SJSA1 (cell line): Measurements from ENCODE around the gene P3R3URF. TPM values are rescaled to one million over a fixed set of nuclear protein-coding genes. Genes with fewer than 3 reads are reported as not detected.
A peak's percentile ranks its signal among the peaks of the same experiment; 100 is the strongest.

ENCODE experiments used
- DNase-seq, 2 experiments: peaks; one replicate each; pipeline ENCODE4 v3.0.0-alpha.2; 2015 to 2020; ENCODE audit warnings: low spot score in 2 of 2, low read depth in 1 of 2
- H3K27ac ChIP-seq: fragments of 250-450 bp; sonication (Bioruptor Pico); 2 replicates; pipeline ENCODE4 v1.5.1; 2020; ENCODE audit warnings: mild to moderate bottlenecking, moderate library complexity
- H3K27me3 ChIP-seq: fragments of 250-450 bp; sonication (Bioruptor Pico); replicated peaks from 2 replicates; pipeline ENCODE4 v1.5.1; 2020; ENCODE audit warnings: mild to moderate bottlenecking, moderate library complexity
- H3K36me3 ChIP-seq: fragments of 250-450 bp; sonication (Bioruptor Pico); 2 replicates; pipeline ENCODE4 v1.5.1; 2020; ENCODE audit warnings: mild to moderate bottlenecking
- H3K4me1 ChIP-seq: fragments of 250-450 bp; sonication (Bioruptor Pico); replicated peaks from 2 replicates; pipeline ENCODE4 v1.6.1; 2021; ENCODE audit warnings: mild to moderate bottlenecking
- H3K4me3 ChIP-seq: fragments of 250-450 bp; sonication (Bioruptor Pico); 2 replicates; pipeline ENCODE4 v1.5.1; 2020; ENCODE audit warnings: mild to moderate bottlenecking
- H3K9me3 ChIP-seq: fragments of 250-450 bp; sonication (Bioruptor Pico); replicated peaks from 2 replicates; pipeline ENCODE4 v1.5.1; 2020; ENCODE audit warnings: mild to moderate bottlenecking
- total RNA-seq: library from RNA; depleted of rRNA; stranded (reverse); fragments of >200 nt; shearing (Covaris generic); gene quantifications from 2 replicates; pipeline ENCODE4 v1.2.3, GENCODE V29; 2014

P3R3URF gene
- total RNA-seq, 1 experiment from 2014 or later, result not detected

DNA sequence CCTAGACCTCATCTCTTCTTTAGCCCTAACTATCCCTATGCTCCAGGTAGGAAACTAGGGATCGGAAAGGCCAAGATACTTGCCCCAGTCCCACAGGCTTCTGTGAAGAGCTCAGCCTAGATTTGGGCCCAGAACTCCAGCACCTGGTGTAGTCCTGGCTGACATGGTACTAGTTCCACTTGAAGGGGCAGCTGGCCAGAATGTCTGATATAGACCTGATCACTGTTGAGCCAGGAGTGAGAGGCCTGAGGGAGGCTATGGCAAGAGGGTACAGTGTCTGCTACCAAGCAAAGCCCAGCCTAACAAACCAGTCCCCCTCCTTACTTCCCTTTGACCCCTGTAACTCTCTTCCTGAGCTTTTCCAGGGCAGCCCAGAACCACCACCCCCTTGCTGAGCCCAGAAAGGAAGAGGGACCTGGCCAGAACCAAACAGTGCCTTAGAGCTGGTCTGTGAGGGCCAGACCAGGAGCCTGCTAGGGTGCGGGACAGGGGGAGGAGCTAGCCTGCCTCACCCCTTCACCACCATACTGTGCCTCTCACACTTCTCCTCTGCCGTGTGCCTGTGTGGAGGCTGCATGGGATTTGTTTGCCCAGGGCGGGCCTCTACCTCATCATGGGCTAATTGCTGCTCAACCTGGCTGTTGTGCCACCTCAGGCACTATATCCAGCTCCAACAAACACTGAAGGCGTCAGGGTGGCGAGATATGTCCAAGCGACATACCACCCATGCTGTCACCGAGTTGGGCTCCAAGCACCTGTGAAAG, 11.0 kb upstream of the P3R3URF start:
- H3K4me1 ChIP-seq, result peaks cover 18% of the 10 kb centered on the region
- no peaks in the 10 kb centered on the region for H3K27me3 ChIP-seq
- peaks cover 47% of the 10 kb centered on the region for H3K36me3 ChIP-seq
- H3K27ac ChIP-seq, result no peak overlapping the region
- no peaks in the 10 kb centered on the region for H3K9me3 ChIP-seq
- H3K4me3 ChIP-seq, result no peak overlapping the region
- no peak for DNase-seq

DNA sequence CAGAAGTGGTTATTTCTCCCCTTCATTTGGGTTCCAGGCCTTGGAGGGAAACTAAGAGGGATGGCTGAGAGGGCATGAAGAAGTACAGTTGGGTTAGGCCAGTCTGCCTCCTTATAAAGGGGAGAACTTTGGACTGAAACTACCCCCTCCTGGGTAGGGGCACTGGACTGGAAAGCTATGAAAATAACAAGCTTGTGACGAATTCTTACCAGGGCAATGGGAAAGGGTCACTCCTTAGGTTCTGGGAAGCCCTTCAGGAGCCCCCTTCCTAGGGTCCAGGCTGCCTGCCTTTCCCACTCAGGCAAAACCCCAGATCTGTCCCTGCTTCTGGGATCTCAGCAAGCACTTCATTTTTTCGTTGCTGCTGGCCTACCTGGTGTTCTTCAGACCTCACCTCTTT, 9.8 kb upstream of the P3R3URF start:
- no peaks in the 10 kb centered on the region for H3K9me3 ChIP-seq
- DNase-seq, result no peak
- peaks cover 18% of the 10 kb centered on the region for H3K4me1 ChIP-seq
- no peak overlapping the region for H3K27ac ChIP-seq
- H3K36me3 ChIP-seq, result peaks cover 36% of the 10 kb centered on the region
- H3K4me3 ChIP-seq, result no peak overlapping the region
- H3K27me3 ChIP-seq, result no peaks in the 10 kb centered on the region

DNA sequence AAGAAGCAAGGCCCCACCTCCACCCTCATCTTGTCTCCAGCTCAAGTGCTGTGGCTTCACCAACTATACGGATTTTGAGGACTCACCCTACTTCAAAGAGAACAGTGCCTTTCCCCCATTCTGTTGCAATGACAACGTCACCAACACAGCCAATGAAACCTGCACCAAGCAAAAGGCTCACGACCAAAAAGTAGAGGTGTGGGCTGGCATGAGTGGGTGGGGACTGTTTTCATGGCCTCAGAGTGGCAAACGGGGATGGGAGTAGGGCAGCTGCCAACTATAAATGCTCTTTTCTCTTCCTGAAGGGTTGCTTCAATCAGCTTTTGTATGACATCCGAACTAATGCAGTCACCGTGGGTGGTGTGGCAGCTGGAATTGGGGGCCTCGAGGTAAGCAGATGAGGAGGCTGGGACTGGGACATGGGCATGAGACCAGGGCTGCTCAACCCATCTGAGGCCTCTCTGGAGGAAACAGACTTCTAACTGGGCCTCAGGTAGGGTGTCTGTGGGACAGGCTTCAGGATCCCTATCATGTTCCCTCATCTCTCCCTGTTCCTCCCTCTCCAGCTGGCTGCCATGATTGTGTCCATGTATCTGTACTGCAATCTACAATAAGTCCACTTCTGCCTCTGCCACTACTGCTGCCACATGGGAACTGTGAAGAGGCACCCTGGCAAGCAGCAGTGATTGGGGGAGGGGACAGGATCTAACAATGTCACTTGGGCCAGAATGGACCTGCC, 8.8 kb upstream of the P3R3URF start:
- H3K4me1 ChIP-seq, result peaks cover 18% of the 10 kb centered on the region
- H3K9me3 ChIP-seq, result no peaks in the 10 kb centered on the region
- DNase-seq, result no peak
- no peaks in the 10 kb centered on the region for H3K27me3 ChIP-seq
- no peak overlapping the region for H3K4me3 ChIP-seq
- H3K27ac ChIP-seq, result no peak overlapping the region
- peaks cover 29% of the 10 kb centered on the region for H3K36me3 ChIP-seq

GRCh38 chr1:46183926-46184557, 7.8 kb upstream of the P3R3URF start:
- Histone ChIP-seq H3K4me3 (no peak overlapping the region), H3K27me3 (no peaks in the 10 kb centered on the region), H3K4me1 (peaks cover 22% of the 10 kb centered on the region), H3K36me3 (peaks cover 20% of the 10 kb centered on the region), H3K9me3 (no peaks in the 10 kb centered on the region), H3K27ac (peak overlapping the region; percentile 51)
- DNase-seq, result no peak

DNA sequence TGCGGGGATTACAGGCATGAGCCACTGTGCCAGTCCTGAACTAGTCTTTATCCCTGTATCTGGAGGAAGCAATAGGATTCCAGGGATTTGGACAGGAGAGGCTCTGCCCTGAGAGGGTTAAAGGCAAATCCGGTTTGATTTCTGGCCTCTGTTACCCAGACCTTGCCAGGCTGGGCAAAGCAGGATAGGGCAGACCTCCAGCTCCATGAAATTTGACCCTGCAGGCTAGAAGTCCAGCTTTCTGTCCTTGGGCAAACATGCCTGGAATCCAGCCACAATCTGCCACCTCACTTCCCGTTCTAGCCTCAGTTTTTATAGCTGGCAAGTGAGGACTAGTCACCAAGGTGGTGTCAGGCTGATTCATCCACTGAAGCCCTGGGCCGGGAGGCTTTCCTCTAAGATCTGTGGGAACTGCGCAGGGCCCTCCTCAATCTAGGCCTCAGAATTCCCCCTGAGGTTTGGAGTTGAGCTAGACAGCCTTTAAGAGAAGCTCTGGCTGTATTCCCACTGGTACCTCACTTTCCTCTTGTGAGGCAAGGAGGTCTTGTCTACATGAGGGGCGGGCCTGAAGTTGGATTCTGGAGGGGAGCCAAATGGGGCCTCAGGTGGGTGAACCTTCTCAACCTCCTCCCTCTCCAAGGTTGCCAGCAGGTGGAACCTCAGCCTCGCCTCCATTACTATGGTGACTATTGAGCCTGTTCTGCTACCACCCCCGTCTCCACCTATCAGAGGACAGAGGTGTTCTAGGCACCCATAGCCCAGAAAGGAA, 7.0 kb upstream of the P3R3URF start:
- peak; percentile 76 to 90 for DNase-seq
- Histone ChIP-seq H3K4me3 (no peak overlapping the region), H3K27ac (peak overlapping the region; percentile 51), H3K4me1 (peaks cover 23% of the 10 kb centered on the region), H3K36me3 (peaks cover 14% of the 10 kb centered on the region), H3K9me3 (no peaks in the 10 kb centered on the region), H3K27me3 (no peaks in the 10 kb centered on the region)

- Histone ChIP-seq H3K27ac (no peak overlapping the region), H3K4me1 (peaks cover 23% of the 10 kb centered on the region), H3K27me3 (no peaks in the 10 kb centered on the region), H3K4me3 (no peak overlapping the region), H3K9me3 (no peaks in the 10 kb centered on the region), H3K36me3 (0 out of 2 replicates have a peak, but pooled peaks cover 3% of the 10 kb centered on the region)
- no peak for DNase-seq
These were observed 5.3 kb upstream of the P3R3URF start for GRCh38 chr1:46181343-46182260.

- DNase-seq, result no peak
- Histone ChIP-seq H3K36me3 (no peaks in the 10 kb centered on the region), H3K27me3 (no peaks in the 10 kb centered on the region), H3K4me3 (no peak overlapping the region), H3K9me3 (no peaks in the 10 kb centered on the region), H3K4me1 (peaks cover 23% of the 10 kb centered on the region), H3K27ac (no peak overlapping the region)
These were observed 3.9 kb upstream of the P3R3URF start for GRCh38 chr1:46180082-46180616.

DNA sequence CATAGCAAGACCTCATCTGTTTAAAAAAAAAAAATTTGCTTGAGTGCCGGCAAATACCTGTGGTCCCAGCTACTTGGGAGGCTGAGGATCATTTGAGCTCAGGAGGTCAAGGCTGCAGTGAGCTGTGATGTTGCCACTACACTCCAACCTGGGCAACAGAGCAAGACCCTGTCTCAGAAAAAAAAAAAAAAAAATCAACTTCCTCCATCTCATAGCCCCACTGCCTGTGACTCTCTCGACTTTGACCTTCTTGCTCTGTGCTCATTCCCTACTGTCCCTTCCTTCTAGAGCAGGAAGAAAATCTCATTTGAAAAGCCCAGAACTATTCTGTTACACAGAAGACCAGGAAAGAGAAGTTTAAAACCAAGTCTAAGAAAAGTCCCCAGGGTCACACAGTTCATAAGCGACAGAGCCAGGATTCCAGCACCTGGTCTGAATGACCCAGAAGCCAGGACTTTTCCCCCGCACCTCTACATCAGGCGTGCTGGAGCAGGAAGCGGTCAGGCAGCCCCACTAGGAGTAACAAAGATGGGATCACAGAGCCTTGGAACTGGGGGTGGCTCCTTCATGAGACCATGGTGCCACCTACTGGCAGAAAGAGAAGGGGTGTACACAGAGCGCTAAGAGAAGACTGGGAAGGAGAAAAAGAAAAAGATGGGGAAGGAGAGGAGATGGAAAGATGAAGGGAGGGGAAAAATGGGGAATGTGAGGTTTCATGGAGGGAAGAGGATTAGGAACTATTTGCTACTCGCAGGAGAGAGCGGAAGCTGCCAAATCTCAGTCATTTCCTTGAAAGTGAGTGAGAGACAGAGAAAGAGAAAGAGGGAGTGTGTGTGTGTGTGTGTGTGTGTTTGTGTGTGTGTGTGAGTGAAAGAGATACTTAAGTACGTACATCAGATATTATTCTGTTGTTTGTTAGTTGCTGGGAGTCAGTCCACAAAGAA, 3.1 kb upstream of the P3R3URF start:
- peak; percentile 77 to 86 for DNase-seq
- Histone ChIP-seq H3K4me3 (no peak overlapping the region), H3K4me1 (peaks cover 23% of the 10 kb centered on the region), H3K27me3 (no peaks in the 10 kb centered on the region), H3K36me3 (no peaks in the 10 kb centered on the region), H3K9me3 (no peaks in the 10 kb centered on the region), H3K27ac (no peak overlapping the region)

- H3K9me3 ChIP-seq, result no peaks in the 10 kb centered on the region
- no peak overlapping the region for H3K27ac ChIP-seq
- no peak for DNase-seq
- peaks cover 12% of the 10 kb centered on the region for H3K4me1 ChIP-seq
- H3K4me3 ChIP-seq, result no peak overlapping the region
- H3K27me3 ChIP-seq, result no peaks in the 10 kb centered on the region
- no peaks in the 10 kb centered on the region for H3K36me3 ChIP-seq
These were observed 1.0 kb downstream of the P3R3URF start for GRCh38 chr1:46175243-46175642.

- H3K4me1 ChIP-seq, result peaks cover 12% of the 10 kb centered on the region
- no peak for DNase-seq
- H3K36me3 ChIP-seq, result no peaks in the 10 kb centered on the region
- no peaks in the 10 kb centered on the region for H3K9me3 ChIP-seq
- H3K27me3 ChIP-seq, result no peaks in the 10 kb centered on the region
- H3K4me3 ChIP-seq, result no peak within 1 kb of the TSS
- no peak within 1 kb of the TSS for H3K27ac ChIP-seq
These were observed 1.6 kb downstream of the P3R3URF start, which contains the start of gene TSPAN1 for GRCh38 chr1:46174448-46175231. TSPAN1 (plus strand) TSS chr1:46175087; CDS start chr1:46181108, 6,021 bp downstream.

- H3K4me1 ChIP-seq, result peaks cover 7% of the 10 kb centered on the region
- H3K27me3 ChIP-seq, result no peaks in the 10 kb centered on the region
- no peak overlapping the region for H3K27ac ChIP-seq
- no peaks in the 10 kb centered on the region for H3K9me3 ChIP-seq
- no peak for DNase-seq
- H3K36me3 ChIP-seq, result no peaks in the 10 kb centered on the region
- H3K4me3 ChIP-seq, result no peak overlapping the region
These were observed 2.9 kb downstream of the P3R3URF start for GRCh38 chr1:46173361-46173856.
